Lower leg skin (tissue), 3 donors: ENCODE data around the gene PDXK.
"Not testable (repeated sequence)": the region's sequence is repeated elsewhere in the genome, so short reads cannot be mapped to it uniquely, and the experiment has no call there.

Source experiments
- CTCF ChIP-seq, 3 donors: fragments of 450-650 bp; IDR thresholded peaks; one replicate each; pipeline ENCODE4 v1.5.1; 2016; ENCODE audit warnings: antibody characterized with exemption in 3 of 3, mild to moderate bottlenecking in 3 of 3, moderate library complexity in 2 of 3
- POLR2A ChIP-seq, 2 donors: fragments of 450-650 bp; IDR thresholded peaks; one replicate each; pipeline ENCODE4 v1.6.1; 2016 to 2017; ENCODE audit warnings: antibody characterized with exemption in 2 of 2, mild to moderate bottlenecking in 1 of 2, moderate library complexity in 1 of 2

DNA sequence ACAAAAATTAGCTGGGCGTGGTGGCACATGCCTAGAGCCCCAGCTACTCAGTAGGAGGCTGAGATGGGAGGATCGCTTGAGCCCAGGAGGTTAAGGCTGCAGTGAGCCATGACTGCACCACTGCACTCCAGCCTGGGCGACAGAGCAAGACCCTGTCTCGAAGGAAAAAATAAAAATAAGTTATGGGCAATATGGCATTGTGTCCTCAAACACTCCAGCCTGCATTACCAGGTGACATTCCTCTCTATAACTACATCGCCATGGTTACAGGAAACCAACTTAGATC, 19.5 kb upstream of the PDXK start:
- TF ChIP-seq CTCF, POLR2A (IDR thresholded peaks at IDR 0.05): not testable (repeated sequence)
